Tibial nerve (tissue), 3 donors: ENCODE results near the gene ZFPM1.

Experiments
- POLR2A ChIP-seq, 2 donors: fragments of 450-650 bp; IDR thresholded peaks; one replicate each; pipeline ENCODE4 v1.6.1; 2017; ENCODE audit warnings: antibody characterized with exemption in 2 of 2, mild to moderate bottlenecking in 2 of 2, moderate library complexity in 2 of 2
- TF ChIP-seq, protein P1 (sequence below), 5 experiments: fragments of 200-600 bp in 3 of 5; fragments of 450-650 bp in 2 of 5; sonication (generic) in 3 of 5; IDR thresholded peaks; one replicate each; pipeline ENCODE4 v1.5.1; 2016 to 2019; ENCODE audit warnings: antibody characterized with exemption in 5 of 5, mild to moderate bottlenecking in 3 of 5, moderate library complexity in 2 of 5

DNA sequence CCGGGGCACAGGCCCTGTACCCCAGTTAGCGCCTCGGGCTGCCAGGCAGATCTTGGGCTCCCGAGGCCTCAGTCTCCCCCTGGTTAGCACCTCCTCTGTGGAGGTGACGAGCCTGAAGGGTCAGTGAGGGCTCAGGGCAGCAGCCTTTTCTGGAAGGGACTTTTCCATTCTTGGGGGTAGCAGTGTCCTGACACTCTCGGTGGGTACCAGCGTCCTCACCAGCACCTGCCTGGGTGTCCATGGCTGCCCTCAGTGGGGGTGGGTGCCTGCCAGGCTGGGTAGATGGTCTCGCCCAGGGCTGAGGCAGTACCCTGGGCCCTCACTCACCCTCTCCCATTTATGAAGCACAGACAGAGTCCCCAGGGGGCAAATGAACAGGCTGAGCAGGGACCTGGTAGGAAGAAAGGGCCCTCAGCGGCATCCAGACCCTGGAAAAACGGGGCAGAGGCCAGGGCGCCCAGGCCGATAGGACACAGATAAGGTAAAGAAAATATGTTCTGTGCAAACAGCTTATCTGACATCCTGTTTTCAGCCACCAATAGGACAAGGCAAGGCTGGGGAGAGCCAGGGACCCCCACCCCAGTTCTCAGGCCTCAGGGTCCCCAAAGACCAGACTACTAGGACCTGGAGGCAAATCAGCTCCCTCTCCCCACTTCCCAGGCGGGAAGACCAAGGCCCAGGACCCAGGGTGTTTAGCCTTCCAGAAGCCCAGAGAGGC, 50.9 kb downstream of the ZFPM1 start:
- TF ChIP-seq POLR2A (IDR thresholded peaks at IDR 0.05) = no peak
- TF ChIP-seq, protein P1, sequence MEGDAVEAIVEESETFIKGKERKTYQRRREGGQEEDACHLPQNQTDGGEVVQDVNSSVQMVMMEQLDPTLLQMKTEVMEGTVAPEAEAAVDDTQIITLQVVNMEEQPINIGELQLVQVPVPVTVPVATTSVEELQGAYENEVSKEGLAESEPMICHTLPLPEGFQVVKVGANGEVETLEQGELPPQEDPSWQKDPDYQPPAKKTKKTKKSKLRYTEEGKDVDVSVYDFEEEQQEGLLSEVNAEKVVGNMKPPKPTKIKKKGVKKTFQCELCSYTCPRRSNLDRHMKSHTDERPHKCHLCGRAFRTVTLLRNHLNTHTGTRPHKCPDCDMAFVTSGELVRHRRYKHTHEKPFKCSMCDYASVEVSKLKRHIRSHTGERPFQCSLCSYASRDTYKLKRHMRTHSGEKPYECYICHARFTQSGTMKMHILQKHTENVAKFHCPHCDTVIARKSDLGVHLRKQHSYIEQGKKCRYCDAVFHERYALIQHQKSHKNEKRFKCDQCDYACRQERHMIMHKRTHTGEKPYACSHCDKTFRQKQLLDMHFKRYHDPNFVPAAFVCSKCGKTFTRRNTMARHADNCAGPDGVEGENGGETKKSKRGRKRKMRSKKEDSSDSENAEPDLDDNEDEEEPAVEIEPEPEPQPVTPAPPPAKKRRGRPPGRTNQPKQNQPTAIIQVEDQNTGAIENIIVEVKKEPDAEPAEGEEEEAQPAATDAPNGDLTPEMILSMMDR (IDR thresholded peaks at IDR 0.05) = no peak
